ENCODE data around the gene MRPL9.

The MRPL9 gene

DNA sequence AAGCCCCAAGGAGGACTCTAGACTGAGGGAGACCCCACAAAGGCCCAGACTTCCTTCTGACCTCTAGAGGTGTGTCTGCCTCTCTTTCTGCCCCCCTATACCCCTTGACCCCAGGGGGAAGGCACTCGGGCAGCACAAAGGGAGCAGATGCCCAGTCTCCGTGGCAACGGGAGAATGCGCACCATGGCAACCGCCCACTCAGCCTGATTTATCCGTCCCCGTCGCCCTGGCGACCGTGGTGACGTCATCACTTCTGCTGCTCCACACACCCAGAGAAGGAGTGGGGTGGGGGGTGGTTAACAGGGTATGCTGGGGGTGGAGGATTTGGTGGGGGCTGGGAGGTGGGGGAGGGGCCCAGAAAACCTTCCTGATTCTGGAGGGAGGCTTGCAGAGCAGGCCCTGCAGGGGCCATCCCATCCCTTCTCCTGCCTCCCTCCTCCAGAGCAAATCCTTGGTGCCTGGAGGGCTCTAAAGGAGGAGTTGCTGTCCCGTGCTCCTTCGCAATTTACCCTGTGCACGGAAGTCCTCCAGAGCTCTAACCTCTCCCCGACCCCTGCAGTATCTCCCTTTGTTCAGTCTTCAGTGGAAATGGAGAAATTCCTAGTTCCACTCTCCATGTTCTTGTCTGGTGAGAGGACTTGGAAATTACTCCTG lies 53.0 kb downstream of the MRPL9 start:
- no peak for FAIRE-seq

Measured in islet of Langerhans (tissue), 1 donor.